ENCODE measurements around the gene ARTN.

DNA sequence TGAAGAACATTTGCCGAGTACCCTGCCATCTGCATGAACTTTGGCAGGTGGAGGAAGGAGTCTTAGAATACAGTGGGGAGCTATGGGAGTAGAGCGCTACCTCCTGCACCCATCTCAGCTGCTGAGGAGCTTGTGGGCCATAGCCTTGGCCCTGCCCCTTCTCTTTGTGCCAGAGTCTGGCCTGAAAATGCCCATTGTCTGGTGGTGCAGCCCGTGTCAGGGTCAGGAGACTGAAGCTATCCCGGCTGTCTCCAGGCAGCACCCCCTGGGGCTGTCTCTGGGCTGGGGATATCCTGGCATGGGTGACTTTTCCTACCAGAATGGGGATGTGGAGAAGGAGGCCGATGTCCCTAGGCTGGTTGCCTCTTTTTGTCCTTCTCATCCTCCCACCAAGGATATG is 20.4 kb downstream of the ARTN start:
- TF ChIP-seq, protein P1, sequence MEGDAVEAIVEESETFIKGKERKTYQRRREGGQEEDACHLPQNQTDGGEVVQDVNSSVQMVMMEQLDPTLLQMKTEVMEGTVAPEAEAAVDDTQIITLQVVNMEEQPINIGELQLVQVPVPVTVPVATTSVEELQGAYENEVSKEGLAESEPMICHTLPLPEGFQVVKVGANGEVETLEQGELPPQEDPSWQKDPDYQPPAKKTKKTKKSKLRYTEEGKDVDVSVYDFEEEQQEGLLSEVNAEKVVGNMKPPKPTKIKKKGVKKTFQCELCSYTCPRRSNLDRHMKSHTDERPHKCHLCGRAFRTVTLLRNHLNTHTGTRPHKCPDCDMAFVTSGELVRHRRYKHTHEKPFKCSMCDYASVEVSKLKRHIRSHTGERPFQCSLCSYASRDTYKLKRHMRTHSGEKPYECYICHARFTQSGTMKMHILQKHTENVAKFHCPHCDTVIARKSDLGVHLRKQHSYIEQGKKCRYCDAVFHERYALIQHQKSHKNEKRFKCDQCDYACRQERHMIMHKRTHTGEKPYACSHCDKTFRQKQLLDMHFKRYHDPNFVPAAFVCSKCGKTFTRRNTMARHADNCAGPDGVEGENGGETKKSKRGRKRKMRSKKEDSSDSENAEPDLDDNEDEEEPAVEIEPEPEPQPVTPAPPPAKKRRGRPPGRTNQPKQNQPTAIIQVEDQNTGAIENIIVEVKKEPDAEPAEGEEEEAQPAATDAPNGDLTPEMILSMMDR (conservative IDR thresholded peaks at IDR 0.05 in 1 of 2, IDR thresholded peaks at IDR 0.05 in 1 of 2; ENCODE audit: extremely low read depth in 1 of 2, insufficient read depth in 1 of 2, low read depth in 1 of 2, low read length in 2 of 2) = no peak
- TF ChIP-seq EZH2 (IDR thresholded peaks at IDR 0.05; ENCODE audit: borderline replicate concordance, low read length) = no peak
